ENCODE measurements around the gene TNIP2. TPM values are rescaled to one million over a fixed set of nuclear protein-coding genes. Genes with fewer than 3 reads are reported as not detected.

TNIP2 gene
- total RNA-seq, 4 donors from 2014 or later = 37.9 to 42.5 (median 40.3) TPM

DNA sequence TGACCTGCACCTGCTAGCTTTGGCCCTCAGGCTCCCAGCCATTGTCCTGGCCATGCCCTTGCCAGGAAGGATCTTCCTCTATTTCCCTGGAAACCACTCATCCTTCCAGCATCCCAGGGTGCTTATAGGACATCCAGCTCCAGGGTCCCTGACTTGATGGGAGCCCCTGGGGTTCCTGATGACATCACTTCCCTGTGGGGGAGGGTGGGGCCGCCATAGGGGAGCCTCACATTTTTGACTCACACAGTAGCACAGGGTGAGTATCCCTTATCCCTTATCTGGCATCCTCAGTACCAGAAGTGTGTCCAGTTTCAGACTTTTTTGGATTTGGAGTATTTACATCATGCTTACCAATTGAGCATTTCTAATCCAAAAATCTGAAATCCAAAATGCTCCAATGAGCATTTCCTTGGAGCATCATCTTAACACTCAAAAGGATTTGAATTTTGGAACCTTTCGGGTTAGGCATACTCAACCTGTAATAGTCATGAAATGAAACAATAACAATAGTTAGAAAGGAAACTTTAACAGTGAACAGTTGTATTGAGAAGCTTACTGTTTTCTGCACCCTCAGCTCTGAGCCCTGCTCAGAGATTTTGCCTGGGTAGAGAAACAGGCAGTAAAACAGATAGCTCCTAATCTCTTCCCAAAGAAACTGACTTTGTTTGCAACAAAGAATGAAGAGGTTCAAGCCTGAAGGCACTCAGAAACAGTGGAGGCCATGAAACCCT lies 22.1 kb downstream of the TNIP2 start:
- DNase-seq (ENCODE audit: low spot score in 2 of 2) = no peak
- intact Hi-C loops (cut with DNase I; ENCODE audit: low total_unique reads) = no loop called here
- WGBS, 2 donors = 92 to 93% methylated on average over 2 of the region's 2 CpGs
- TF ChIP-seq POLR2A (IDR thresholded peaks at IDR 0.05) = no peak
- TF ChIP-seq, protein P1, sequence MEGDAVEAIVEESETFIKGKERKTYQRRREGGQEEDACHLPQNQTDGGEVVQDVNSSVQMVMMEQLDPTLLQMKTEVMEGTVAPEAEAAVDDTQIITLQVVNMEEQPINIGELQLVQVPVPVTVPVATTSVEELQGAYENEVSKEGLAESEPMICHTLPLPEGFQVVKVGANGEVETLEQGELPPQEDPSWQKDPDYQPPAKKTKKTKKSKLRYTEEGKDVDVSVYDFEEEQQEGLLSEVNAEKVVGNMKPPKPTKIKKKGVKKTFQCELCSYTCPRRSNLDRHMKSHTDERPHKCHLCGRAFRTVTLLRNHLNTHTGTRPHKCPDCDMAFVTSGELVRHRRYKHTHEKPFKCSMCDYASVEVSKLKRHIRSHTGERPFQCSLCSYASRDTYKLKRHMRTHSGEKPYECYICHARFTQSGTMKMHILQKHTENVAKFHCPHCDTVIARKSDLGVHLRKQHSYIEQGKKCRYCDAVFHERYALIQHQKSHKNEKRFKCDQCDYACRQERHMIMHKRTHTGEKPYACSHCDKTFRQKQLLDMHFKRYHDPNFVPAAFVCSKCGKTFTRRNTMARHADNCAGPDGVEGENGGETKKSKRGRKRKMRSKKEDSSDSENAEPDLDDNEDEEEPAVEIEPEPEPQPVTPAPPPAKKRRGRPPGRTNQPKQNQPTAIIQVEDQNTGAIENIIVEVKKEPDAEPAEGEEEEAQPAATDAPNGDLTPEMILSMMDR (IDR thresholded peaks at IDR 0.05) = no peak
- H3K4me3 ChIP-seq (ENCODE audit: low read depth, poor library complexity, severe bottlenecking) = no peak overlapping the region

DNA sequence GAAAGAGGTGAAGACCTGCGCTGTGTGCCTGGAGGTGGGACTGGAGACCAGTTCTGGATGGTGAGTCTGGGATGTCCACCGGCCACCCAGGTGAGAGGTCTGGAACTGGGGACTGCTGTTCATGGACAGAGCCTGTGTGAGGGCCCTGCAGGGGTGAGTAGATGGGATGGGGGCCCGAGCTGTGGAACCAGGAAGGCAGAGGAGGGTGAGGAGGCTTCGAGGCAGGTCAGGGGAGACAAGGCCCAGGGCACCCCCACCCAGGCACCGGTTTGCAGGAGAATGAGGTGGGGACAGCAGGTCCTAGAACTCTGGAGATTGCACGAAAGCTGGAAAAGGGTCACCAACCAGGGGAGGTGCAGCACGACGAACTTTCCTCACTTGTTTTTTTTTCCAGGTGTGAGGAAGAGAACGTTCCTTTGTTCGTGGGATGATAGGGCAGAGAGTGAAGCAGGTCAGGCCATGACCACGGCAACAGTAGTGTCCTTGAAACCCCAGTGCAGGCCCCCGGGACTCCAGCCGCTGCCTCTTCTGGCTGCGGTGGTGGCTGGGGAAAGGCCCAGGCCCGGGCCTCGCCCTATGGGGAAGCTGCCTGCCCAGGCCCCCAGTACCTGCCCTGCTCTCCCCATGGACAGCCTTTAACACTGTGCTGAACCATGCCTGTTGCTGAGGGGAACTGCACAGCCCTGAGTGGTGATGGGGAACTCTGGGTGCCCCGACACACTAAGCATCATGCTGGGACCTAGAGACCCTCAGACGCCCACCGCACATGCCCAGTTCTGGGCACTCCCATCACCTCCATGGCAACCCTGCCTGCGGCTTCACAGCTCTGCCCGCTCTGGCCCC lies 22.9 kb downstream of the TNIP2 start:
- TF ChIP-seq POLR2A (IDR thresholded peaks at IDR 0.05) = no peak
- TF ChIP-seq, protein P1 (IDR thresholded peaks at IDR 0.05) = no peak
- intact Hi-C loops (cut with DNase I; ENCODE audit: low total_unique reads) = no loop called here
- WGBS, 2 donors = 89 to 92% methylated on average over 21 of the region's 21 CpGs
- no peak for DNase-seq (ENCODE audit: low spot score in 2 of 2)
- no peak overlapping the region for H3K4me3 ChIP-seq (ENCODE audit: low read depth, poor library complexity, severe bottlenecking)

DNA sequence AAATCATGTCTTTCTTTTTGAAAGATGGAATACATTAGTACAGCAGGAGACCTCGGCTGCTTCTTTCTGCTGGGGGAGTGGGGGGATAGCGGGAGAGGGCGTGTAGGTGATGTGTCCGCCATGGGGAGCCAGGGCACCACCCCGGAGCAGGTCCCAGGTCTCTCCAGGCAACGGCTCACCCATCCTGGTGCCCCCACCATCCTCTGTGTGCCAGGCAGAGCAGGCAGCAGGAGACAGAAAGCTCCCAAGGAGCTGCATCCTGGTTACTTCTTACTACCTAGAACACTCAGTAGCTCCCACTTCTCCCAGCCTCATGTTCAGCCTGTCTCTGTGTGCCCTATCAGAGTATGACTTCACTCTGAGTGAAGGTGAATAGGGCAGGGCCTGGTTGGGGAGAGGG lies 23.6 kb downstream of the TNIP2 start:
- 88% methylated on average over 6 of the region's 6 CpGs for WGBS, 2 donors
- intact Hi-C loops (cut with DNase I; ENCODE audit: low total_unique reads) = no loop called here
- no peak for DNase-seq (ENCODE audit: low spot score in 2 of 2)
- H3K4me3 ChIP-seq (ENCODE audit: low read depth, poor library complexity, severe bottlenecking) = no peak overlapping the region
- no peak for TF ChIP-seq POLR2A (IDR thresholded peaks at IDR 0.05)
- TF ChIP-seq, protein P1 (IDR thresholded peaks at IDR 0.05) = no peak

DNA sequence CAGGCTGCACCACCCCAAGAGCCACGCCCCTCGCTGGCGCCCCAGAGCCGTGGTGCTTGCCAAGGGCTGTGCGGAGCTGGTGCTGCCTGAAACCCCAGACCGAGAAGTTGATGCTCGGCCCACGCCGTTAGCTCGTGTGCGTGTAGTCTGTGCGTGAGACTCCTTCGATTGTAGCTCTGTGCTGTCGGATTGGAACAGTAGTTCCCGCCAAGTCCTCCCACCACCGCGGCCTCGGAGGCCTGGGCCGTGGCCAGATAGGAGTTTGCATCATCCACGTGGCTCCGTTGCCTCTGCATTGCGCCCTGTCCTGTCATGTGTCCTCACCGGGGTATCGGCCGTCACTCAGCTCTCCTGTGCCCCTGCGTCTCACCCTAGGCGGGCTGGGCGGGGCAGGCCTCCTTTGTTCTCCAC lies 24.2 kb downstream of the TNIP2 start:
- no peak overlapping the region for H3K4me3 ChIP-seq (ENCODE audit: low read depth, poor library complexity, severe bottlenecking)
- TF ChIP-seq, protein P1 (IDR thresholded peaks at IDR 0.05) = no peak
- no peak for TF ChIP-seq POLR2A (IDR thresholded peaks at IDR 0.05)
- DNase-seq (ENCODE audit: low spot score in 2 of 2) = no peak
- intact Hi-C loops (cut with DNase I; ENCODE audit: low total_unique reads) = no loop called here
- WGBS, 2 donors = 92 to 93% methylated on average over 28 of the region's 28 CpGs

DNA sequence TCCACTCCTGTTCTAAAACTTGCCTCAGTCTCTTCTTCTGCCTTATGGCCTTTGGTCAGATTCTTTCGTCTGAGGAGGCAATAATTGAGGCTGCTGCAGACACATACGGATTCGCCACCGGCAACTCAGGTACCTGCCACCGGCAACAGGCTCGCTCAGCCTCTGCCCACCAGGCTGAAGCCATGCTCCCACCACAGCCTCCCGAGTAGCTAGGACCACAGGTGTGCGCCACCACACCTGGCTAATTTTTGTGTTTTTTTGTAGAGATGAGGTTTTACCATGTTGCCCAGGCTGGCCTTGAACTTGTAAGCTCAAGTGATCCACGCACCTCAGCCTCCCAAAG lies 26.6 kb downstream of the TNIP2 start:
- TF ChIP-seq, protein P1 (IDR thresholded peaks at IDR 0.05) = no peak
- no peak for TF ChIP-seq POLR2A (IDR thresholded peaks at IDR 0.05)
- no peak overlapping the region for H3K4me3 ChIP-seq (ENCODE audit: low read depth, poor library complexity, severe bottlenecking)
- 97% methylated on average over 9 of the region's 9 CpGs for WGBS, 2 donors
- intact Hi-C loops (cut with DNase I; ENCODE audit: low total_unique reads) = no loop called here
- no peak for DNase-seq (ENCODE audit: low spot score in 2 of 2)

All from lower leg skin (tissue), 4 donors.